CD4-positive, alpha-beta T cell treated with Interleukin-6 for 4 hours (primary cell): Measurements from ENCODE around the gene ARHGEF19.
"Not testable (repeated sequence)": the region's sequence is repeated elsewhere in the genome, so short reads cannot be mapped to it uniquely, and the experiment has no call there.

Experiments used
- DNase-seq: peaks from one replicate; pipeline ENCODE4 v3.0.0-alpha.2; 2020; ENCODE audit warnings: mixed read lengths

Gene ARHGEF19

DNA sequence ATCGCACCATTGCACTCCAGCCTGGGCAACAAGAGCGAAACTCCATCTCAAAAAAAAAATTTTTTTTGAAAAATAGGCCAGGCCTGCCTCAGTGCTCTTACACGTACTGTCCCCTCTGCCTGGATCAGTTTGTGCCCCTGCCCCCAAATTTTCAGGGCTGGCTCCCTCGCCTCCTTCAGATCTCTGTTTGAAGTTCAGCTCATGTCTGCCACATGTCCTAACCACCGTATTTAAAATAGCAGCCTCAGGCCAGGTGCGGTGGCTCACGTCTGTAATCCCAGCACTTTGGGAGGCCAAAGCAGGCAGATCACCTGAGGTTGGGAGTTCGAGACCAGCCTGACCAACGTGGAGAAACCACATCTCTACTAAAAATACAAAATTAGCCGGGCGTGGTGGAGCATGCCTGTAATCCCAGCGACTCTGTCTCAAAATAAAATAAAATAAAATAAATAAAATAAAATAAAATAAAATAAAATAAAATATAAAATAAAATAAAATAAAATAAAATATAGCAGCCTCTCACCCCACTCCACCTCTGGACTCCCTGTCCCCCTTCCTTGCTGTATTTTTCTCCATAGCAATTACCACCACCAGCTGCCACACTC lies 48.7 kb downstream of the ARHGEF19 start:
- DNase-seq: not testable (repeated sequence)

DNA sequence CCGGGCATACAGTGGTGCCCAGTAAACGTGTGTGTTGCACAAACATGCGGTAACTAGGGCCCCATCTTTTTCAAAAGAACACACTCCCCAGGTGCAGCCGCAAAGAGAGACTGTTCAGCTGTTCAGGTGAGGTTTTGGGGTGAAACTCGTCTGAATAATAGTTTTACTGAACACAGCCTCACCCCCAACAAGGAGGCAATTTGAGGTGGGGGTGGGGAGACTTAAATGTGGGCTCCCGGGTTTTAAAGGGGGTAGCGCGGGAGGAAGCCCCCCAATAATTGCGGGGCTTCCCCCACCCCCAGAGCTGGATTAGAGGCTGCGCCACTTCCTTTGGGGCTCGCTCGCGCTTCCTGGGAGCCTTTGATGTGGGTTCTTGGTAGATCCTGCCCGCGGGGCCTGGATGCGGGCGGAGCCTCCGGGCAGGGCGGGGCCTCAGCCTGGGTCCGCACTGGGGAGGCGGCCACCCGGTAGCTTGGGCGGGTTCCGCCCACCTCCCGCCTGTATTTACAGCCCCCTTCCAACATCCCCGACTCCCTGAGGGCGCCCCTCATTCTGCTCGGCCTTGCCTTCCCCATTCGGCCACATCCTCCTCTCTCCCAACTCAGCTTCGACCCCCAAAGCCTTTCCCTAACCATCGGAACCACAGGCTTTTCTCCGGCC lies 50.2 kb downstream of the ARHGEF19 start:
- peak; percentile 80 for DNase-seq

DNA sequence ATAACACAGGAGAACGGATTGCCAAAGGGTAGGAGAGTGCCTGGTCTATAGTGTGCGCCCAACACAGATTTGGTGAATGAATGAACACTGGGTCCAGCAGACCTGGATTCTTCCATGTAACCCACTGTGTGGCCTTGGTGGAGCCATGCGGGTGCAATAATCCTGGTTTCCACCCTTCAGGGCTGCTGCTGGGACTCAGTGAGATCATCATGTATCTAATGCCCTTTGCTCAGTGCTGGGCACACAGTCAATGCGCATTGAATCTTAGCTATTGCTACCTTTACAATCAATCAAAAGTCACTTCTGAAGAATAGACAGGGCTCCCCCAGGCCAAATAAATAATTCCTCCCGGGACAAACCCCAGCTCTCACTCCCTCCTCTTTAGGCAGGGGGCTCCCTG lies 50.7 kb downstream of the ARHGEF19 start:
- DNase-seq: no peak

DNA sequence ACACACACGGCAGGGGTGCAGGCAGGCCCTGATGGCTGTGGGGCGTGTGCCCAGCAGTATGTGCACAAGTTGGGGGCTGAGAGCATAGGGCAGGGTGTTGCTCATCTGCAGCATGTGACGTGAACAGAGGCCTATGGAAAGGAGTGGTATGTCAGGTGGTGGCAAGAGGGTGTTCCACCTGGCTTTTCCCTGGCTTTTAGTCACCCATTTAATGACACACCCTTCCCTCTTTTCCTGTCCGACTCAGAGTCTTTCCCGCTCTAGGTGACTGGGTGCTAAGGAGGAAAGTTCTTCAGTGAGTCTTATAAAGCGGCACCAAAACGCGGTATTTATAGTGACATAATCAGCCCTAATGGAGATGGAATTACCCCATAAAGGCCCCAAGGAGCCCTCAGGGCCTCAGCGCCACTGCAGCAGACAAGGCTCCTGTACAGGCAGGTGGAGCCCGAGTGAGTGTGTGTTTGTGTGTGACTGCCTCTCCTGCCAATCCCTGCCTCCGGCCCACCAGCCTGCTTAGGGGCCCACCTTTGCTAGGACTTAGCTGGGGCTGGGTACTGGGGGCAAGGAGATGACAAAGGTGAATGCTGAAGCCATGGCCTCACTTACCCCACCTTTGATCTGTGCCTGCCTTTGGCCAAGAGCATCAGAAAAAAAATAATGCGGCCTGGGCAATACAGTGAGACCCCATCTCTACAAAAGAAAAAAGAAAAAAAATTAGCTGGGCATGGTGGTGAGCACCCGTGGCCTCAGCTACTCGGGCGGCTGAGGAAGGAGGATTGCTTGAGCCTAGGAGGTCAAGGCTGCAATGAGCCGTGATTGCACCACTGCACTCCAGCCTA lies 53.2 kb downstream of the ARHGEF19 start:
- DNase-seq: no peak

DNA sequence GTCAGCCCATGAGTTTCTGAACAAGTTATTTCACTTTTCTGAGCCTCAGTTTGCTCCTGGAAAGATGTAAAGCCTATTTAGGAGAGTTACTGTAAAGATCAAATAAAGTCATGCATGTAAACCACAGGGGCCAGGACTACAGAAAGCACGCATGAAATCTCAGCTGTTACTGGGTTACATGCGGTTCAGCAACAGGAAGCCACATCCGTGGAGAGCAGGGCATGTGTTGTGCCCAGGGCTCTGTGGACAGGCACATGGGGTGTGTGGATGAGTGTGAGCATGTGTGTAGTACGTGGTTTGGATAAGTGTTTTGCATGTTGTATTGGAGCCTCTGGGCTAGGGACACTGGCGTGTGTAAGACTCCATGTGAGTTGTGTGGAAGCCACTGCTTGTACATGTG lies 54.4 kb downstream of the ARHGEF19 start:
- DNase-seq: peak; percentile 63

DNA sequence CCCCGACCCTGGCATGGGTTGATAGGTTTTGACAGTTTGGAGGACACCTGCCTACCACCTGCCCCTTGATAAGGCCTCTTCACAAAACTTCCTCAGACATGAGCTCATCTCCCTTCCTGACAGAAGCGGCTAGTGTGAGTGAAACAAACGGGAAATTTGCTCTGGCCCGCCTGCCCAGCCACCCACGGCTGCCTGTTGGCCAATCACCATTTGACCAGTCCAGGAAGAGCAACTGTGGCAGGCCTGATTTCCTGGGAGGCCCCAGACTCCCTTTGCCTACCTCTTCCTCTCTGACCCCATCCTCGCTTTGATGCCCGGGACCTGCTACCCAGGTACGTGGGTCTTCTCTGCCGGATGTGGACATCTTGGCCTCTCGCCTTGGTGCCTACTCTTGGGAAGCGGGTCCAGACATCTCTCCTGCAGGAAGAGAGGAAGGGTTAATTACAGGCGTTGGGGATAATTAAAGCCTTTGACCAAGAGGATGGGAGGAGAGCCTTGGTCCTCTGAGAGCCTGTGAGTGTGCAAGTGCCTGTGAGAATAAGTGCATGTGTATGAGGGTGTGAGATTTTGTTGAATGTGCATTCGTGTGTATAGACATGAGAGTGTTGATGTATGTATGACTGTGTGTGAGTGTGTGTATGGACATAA lies 55.5 kb downstream of the ARHGEF19 start:
- DNase-seq: no peak

DNA sequence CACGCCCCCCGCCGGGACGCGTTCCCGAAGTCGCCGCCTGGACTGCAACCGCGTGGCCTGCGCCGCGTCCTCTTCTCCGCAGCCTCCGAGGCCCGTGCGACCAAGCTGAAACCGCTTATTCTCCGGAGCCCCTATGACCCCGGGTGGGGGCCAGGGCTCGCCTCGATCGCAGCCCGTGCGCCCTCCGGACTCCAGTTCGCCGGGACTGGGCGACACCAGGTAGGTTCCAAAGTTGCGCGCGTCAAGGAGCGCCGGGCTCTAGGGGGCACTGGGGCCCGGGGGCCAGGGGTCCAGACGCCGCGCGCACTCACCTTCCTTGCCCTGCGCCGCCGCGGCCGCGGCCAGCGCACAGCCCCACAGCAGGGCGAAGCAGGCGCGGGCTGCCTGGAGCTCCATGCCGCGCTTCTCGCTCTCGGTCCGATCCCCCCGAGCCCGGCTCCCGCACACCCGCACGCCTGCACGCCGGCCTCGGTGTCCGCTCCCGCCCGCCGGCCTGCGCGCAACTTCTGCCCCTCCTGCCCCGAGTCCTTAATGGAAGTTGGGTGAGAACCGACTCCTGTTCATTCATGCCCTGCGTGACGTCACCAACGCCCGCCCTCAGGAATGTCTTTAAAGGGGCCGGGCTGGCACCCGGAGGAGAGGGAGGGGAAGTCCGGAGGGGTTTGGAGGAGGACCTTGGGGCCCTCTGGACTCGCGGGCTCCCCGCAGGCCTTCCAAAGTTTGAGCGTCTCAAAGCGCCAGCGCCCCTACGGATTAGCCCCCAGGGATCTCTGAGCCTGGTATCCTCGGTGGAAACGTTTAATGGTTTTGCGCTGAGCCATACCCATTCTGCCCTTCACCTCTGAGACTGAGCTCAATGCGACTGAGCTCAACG lies 56.7 kb downstream of the ARHGEF19 start, which contains the start of gene EPHA2:
EPHA2 (minus strand) TSS at position 533 of the 874 bp plus-strand sequence; CDS start at position 396, 137 bp downstream.
- DNase-seq: peak; percentile 33

DNA sequence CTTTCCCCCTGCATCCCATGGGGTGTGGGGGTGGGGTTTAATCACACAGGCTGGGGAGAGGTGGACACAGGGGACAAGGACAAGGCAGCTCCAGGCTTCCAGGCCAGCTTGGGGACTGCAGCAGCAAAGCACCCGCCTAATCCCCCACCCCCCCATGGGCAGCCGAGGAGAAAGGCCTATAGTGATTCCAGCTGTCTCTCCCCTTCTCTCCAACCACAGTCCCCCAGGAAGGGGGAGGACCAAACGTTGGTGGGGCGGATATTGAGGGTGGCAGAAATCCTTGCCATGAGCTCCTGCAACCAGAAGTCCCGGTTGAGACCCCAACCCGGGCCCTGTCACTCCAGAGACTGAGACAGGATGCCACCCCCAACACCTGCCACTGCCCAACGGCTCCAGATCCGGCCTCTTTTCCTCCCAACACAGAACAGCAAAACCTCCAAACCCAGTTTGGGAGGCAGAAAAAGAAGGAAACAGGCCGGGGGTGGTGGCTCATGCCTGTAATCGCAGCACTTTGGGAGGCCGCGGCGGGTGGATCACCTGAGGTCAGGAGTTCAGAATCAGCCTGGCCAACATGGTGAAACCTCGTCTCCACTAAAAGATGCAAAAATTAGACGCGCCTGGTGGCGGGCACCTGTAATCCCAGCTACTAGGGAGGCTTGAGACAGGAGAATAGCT lies 58.3 kb downstream of the ARHGEF19 start:
- DNase-seq: no peak

DNA sequence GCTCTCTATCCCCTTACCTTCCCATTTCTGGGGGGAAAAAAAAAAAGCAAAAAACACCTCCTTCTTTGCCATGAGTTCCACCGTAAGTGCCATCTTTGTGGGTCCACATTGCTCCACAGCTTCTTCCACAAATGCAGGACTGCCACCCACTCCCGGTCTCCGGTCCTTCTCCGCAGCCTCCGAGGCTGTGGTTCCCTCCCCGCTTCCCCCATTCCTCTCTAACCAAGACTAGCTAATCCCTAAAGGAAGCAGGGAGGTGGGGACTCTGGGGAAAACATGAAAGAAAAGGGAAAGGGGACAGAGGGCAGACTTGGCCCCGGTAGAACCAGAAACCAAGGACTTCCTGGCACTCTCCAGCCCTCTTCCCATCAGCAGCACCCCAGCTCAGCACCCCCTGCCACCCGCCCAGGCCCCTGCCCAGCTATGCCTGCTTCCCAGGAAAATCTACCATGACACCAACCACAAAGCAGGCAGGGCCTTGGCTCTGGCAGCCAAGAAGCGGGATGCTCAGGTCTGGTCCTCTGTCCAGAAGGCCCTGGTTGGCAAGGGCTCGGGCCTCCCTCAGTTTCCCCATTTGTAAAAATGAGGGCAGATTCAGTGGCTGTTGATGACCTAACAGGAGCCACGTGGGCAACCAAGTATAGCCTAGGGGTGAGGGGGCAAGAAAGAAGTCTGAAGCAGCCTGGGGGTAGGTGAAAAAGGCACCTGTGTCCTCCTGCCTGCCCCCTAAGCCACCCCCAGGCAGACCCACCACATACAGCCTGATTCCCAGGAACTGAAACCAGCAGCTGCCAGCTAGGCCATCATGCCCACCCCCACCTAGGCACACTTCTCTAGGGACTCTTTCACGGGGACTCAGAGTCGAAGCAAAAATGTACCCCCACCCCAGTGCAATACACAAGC lies 59.1 kb downstream of the ARHGEF19 start:
- DNase-seq: no peak

DNA sequence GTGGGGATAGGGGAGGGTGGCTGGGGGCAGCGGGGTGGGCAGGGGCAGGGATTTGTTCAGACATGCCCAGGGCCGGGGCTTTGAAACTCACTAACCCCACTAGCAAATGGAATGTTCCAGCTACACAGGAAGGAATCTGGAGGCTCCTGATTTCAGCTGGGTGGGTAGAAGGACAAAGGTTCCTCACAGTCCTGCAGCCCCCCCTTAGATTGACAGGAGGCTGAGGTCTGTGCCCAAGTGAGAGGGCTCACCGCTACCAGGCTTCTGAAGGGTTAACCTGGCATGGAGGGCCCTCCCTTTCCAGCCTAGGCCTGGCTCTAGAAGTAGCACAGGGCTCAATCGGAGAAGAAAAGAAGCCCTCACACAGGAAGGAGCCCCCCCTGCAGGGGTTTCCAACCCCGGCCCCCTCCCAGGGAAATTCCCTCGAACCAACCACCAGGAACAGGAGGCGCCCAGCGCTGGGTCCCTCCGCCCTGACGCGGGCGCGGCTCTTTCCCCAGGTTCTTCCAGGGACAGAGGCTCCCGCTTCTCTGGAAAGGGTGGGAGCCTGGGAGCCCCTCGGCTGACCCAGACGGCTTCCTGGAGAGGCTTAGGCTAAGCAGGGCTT lies 59.9 kb downstream of the ARHGEF19 start:
- DNase-seq: no peak

DNA sequence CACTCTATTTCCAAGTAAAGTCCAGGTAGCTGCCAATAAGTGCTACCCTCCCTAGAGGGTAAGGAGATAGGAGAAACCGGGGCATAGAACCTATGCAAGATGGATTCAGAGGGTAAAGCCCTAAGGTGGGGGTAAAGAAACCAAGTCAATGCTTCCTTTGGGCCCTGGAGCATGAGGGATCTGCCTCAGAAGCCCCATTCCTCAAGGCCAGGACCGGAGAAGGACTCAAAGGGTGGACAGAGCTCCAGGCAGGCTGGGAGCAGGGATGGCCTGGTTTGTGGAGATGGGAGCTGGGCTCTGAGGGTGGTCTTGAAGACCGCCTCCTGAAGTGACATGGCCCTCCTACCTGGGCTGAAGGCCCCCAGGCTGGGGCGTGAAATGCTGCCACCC lies 60.5 kb downstream of the ARHGEF19 start:
- no peak for DNase-seq

DNA sequence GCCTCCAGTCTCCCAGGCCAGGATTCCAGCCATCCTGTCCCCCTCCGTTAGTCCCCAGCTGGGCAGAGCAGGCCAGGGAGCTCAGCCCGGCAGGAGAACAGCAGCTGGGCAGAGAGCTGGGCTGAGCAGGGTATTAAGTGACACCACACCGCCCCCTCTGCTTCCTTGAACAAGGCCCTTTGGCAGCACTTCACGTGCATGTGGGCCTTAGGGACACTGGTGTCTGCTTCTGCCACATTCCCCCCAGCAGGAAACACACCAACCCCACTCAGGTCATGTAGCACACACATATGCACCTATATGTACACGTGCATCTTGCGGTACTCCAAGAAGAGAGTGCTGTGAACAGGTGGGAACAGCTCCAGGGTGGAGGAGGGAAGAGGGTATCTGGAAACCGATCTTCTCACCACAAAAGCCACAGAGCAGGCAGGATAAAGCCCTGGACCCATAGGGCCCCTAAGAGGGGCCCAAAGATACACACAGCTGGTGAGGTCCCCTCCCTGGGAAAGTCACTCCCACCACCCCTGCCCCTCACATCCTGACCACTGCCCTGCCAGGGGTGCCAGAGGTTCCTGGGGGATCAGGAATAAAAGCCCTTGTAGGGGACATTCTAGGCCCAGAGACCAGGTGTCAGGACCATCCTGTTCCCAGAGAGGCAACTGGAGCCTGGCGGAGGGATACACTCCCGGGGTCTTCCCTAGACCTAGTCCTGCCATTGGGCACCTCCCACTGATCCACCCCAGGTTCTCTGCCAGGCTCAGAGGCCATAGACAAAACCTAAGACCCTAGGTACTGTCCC lies 61.1 kb downstream of the ARHGEF19 start:
- DNase-seq: no peak

DNA sequence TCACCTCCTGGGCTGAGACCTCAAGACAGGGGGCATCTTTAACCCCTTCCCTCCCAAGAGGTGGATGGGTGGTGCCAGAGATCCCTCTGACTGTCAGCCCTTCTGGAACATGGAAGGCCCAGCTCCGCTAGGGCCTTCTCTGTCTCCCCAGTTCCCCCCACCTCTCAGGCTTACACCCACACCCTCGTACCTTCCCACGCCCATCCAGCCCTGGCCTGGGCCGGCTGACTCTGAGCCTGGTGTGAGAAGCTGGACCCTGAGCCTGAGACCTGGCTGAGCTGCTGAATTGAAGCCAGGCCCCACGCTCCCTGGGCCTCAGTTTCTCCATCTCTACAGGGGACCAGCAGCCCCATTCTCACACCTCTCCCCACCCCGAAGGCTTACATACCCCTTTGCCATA lies 61.9 kb downstream of the ARHGEF19 start:
- DNase-seq: no peak

DNA sequence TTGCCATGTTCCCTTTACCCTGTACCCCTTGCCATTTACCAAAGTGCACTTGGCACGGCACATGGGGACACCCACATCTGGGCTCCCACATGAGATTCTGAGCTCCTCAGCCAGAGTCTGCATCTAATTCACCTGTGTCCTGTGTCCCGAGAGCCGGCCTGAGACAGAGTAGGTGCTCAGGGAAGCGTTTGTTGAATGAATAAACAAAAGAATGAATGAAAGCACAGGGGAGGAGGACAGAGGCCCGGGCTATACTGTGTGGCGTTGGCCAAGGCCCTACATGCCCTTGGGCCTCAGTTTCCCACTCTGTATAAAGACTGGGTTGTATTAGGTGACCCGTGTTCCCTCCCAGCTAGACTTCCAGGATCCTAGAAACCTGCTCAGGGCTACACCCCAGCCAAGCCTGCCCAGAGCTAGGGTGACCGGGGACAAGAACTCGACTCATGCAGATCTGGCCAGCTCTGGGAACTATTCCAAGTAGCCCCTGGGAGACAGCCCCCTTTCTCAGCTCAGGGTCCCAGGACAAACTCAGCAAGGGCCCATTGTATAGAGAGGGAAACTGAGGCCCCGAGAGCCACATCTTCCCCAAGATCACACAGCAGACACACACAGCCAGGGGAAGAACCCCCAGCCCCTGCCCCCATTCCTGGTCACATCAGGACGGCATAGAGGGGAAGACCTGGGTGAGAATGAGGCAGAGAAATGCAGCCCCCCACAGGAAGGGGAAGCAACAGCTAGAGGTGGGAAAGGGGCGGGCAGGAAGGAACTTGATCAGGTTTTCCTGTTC lies 62.6 kb downstream of the ARHGEF19 start:
- DNase-seq: no peak

DNA sequence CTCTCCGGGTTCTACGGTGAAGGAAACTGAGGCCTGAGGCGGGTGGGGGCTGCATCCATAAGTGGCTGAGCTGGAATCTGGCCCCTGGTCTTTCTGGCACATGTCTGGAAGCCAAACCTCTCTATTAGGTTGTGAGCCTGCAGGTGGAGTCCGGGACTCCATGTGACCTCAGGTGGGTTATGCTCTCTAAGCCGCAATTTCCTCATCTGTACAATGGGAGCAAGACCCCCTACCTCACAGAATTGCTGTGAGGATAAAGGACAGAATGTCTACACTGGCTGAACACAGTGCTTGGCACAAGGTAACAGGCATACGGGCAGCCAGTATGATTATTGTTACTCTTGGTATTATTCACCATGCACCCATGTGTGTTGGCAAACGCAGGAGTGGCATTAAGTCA lies 63.3 kb downstream of the ARHGEF19 start:
- DNase-seq: no peak

DNA sequence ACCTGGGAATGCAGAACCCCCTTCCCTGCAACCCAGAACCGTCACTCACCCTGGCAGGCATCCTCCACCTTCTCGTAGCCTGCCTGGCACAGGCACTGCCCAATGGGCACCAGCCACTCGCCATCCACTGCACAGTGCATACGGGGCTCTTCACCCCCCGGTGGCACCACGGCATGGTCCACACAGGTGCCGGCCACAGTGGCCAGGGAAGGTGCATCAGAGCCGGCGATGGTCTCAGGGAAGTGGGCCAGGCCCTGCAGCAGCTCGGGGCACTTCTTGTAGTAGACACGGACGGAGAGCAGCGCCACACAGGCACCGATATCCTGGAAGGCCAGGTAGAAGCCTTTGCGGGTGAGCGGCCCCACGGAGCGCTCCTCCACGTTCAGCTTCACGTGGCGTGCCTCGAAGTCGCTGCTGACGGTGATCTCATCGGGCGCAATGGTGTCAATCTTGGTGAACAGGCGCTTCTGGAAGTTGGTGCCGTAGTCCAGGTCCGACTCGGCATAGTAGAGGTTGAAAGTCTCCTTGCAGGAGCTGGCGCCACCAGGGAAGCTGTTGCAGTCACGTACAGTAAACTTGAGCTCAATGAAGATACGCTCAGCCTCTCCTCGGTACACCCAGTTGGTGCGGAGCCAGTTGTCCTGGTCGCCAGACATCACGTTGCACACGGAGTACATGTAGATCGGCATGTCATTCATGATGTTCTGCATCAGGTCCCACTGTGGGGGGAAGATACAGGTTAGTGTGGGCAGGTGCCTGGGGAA lies 63.9 kb downstream of the ARHGEF19 start:
- no peak for DNase-seq
